SHP77 (cell line): ENCODE results near the gene ZDHHC7.
A peak's percentile ranks its signal among the peaks of the same experiment; 100 is the strongest.
"Not testable (repeated sequence)": the region's sequence is repeated elsewhere in the genome, so short reads cannot be mapped to it uniquely, and the experiment has no call there.

Source experiments
- DNase-seq, 2 experiments: peaks; one replicate each; lab custom pipeline; 2025; lab: John Stamatoyannopoulos, UW

ZDHHC7 gene

GRCh38 chr16:85042606-85043005 lies 31.3 kb upstream of the ZDHHC7 start:
- no peak for DNase-seq

- DNase-seq = no peak
Measured at GRCh38 chr16:85042167-85042526, 30.8 kb upstream of the ZDHHC7 start.

GRCh38 chr16:85041219-85042166 lies 30.2 kb upstream of the ZDHHC7 start:
- DNase-seq = peak; percentile 37 to 44

GRCh38 chr16:85040685-85041084 lies 29.4 kb upstream of the ZDHHC7 start:
- DNase-seq = no peak

- DNase-seq = no peak
Measured at GRCh38 chr16:85037721-85038120, 26.4 kb upstream of the ZDHHC7 start.

- DNase-seq = peak; percentile 89 to 97
Measured at GRCh38 chr16:85037050-85037410, 25.7 kb upstream of the ZDHHC7 start.

GRCh38 chr16:85036236-85037049 lies 25.1 kb upstream of the ZDHHC7 start:
- DNase-seq = peak; percentile 29 to 49

GRCh38 chr16:85034591-85035433 lies 23.5 kb upstream of the ZDHHC7 start:
- peak in 1 of 2 experiments; percentile 17 for DNase-seq

GRCh38 chr16:85033171-85033570 lies 21.8 kb upstream of the ZDHHC7 start:
- no peak for DNase-seq

- not testable (repeated sequence) for DNase-seq
Measured at GRCh38 chr16:85032187-85032586, 20.9 kb upstream of the ZDHHC7 start.

GRCh38 chr16:85031451-85031850 lies 20.1 kb upstream of the ZDHHC7 start:
- no peak for DNase-seq

- DNase-seq = no peak
Measured at GRCh38 chr16:85029981-85030401, 18.7 kb upstream of the ZDHHC7 start.

- no peak for DNase-seq
Measured at GRCh38 chr16:85029408-85029784, 18.1 kb upstream of the ZDHHC7 start.

GRCh38 chr16:85028685-85029407 lies 17.5 kb upstream of the ZDHHC7 start:
- DNase-seq = peak; percentile 29 to 35

- no peak for DNase-seq
Measured at GRCh38 chr16:85027958-85028684, 16.8 kb upstream of the ZDHHC7 start.

GRCh38 chr16:85027349-85027957 lies 16.1 kb upstream of the ZDHHC7 start, which contains the start of gene KIAA0513:
TSS of gene KIAA0513 (plus strand) at chr16:85027795. CDS start at chr16:85067072, 39,277 bp downstream.
- DNase-seq = peak; percentile 89 to 94

GRCh38 chr16:85026703-85027102 lies 15.4 kb upstream of the ZDHHC7 start:
- DNase-seq = no peak

GRCh38 chr16:85025781-85026653 lies 14.7 kb upstream of the ZDHHC7 start:
- DNase-seq = no peak

- peak; percentile 36 to 56 for DNase-seq
Measured at GRCh38 chr16:85019659-85020245, 8.4 kb upstream of the ZDHHC7 start.
